Vagina (tissue), 2 donors: ENCODE data around the gene NRP2. TPM values are rescaled to one million over a fixed set of nuclear protein-coding genes. Genes with fewer than 3 reads are reported as not detected.

Experiments used
- DNase-seq, 2 donors: peaks; one replicate each; pipeline ENCODE4 v3.0.0-alpha.2; 2017; ENCODE audit errors: extremely low spot score in 2 of 2
- H3K27ac ChIP-seq: fragments of 200-600 bp; sonication (generic); one replicate; pipeline ENCODE4 v1.5.1; 2019
- H3K27me3 ChIP-seq: fragments of 200-600 bp; sonication (generic); one replicate; pipeline ENCODE4 v1.5.1; 2019
- H3K36me3 ChIP-seq, 2 donors: fragments of 200-600 bp; sonication (generic); one replicate each; pipeline ENCODE4 v1.5.1; 2017 to 2019
- H3K4me1 ChIP-seq: fragments of 200-600 bp; sonication (generic); one replicate; pipeline ENCODE4 v1.5.1; 2019
- H3K4me3 ChIP-seq, 2 donors: fragments of 200-600 bp; sonication (generic); 1 replicate in 1 of 2; 2 replicates in 1 of 2; pipeline ENCODE4 v1.5.1; 2016 to 2019
- H3K9me3 ChIP-seq: fragments of 200-600 bp; sonication (generic); one replicate; pipeline ENCODE4 v1.5.1; 2019
- POLR2A ChIP-seq, 2 donors: fragments of 450-650 bp; IDR thresholded peaks; one replicate each; pipeline ENCODE4 v1.6.1; 2017; ENCODE audit warnings: antibody characterized with exemption in 2 of 2, mild to moderate bottlenecking in 2 of 2, moderate library complexity in 2 of 2
- POLR2AphosphoS5 ChIP-seq, 2 donors: sonication (generic); formaldehyde crosslinking; IDR thresholded peaks; one replicate each; pipeline ENCODE4 v1.9.0; 2017; ENCODE audit warnings: antibody characterized with exemption in 2 of 2, mild to moderate bottlenecking in 2 of 2, low read depth in 1 of 2; ENCODE audit not compliant: insufficient read depth in 1 of 2
- intact Hi-C: fragments of 100-400 bp; cut with DNase I; formaldehyde crosslinking; loops from one replicate; pipeline ENCODE4 v1.15.1; 2023
- total RNA-seq: library from RNA; depleted of rRNA; stranded (reverse); fragments of >200 nt; gene quantifications from one replicate; pipeline ENCODE4 v1.2.3, GENCODE V29; 2016
- TF ChIP-seq, protein P1 (sequence below), 3 experiments: fragments of 450-650 bp in 2 of 3; fragments of 200-600 bp in 1 of 3; sonication (generic) in 1 of 3; IDR thresholded peaks; one replicate each; pipeline ENCODE4 v1.5.1; 2017 to 2019; ENCODE audit warnings: antibody characterized with exemption in 3 of 3, mild to moderate bottlenecking in 2 of 3, moderate library complexity in 2 of 3

The NRP2 gene
- total RNA-seq, 1 donor from 2014 or later: 65.6 TPM

DNA sequence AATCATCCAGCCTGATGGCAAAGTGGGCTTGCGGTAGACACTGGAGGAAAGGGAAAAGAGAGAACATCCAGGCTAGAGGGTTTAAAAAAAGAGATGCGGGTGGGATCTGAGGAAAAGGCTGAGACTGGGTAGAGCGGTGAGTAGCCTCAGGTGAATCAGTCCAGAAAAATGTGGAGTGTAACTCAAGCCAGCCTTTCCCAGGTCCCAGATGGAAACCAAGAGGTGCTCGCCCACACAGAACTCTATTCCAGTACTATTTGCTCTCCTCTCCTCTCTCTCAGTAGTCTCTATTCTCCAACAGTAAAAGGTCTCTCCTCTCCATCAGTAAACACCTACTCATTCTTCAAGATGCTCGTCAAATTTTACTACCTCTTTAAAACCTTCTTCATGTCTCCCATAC, 38.3 kb upstream of the NRP2 start:
- Histone ChIP-seq H3K36me3 (no peaks in the 10 kb centered on the region), H3K27ac (no peak overlapping the region), H3K27me3 (no peaks in the 10 kb centered on the region), H3K9me3 (no peaks in the 10 kb centered on the region), H3K4me1 (no peaks in the 10 kb centered on the region), H3K4me3 (no peak overlapping the region)
- intact Hi-C loops: no loop called here
- TF ChIP-seq, protein P1, sequence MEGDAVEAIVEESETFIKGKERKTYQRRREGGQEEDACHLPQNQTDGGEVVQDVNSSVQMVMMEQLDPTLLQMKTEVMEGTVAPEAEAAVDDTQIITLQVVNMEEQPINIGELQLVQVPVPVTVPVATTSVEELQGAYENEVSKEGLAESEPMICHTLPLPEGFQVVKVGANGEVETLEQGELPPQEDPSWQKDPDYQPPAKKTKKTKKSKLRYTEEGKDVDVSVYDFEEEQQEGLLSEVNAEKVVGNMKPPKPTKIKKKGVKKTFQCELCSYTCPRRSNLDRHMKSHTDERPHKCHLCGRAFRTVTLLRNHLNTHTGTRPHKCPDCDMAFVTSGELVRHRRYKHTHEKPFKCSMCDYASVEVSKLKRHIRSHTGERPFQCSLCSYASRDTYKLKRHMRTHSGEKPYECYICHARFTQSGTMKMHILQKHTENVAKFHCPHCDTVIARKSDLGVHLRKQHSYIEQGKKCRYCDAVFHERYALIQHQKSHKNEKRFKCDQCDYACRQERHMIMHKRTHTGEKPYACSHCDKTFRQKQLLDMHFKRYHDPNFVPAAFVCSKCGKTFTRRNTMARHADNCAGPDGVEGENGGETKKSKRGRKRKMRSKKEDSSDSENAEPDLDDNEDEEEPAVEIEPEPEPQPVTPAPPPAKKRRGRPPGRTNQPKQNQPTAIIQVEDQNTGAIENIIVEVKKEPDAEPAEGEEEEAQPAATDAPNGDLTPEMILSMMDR (IDR thresholded peaks at IDR 0.05): no peak
- TF ChIP-seq POLR2AphosphoS5 (IDR thresholded peaks at IDR 0.05; ENCODE audit: insufficient read depth in 1 of 2, low read depth in 1 of 2) (no peak), POLR2A (IDR thresholded peaks at IDR 0.05) (no peak)
- no peak for DNase-seq

DNA sequence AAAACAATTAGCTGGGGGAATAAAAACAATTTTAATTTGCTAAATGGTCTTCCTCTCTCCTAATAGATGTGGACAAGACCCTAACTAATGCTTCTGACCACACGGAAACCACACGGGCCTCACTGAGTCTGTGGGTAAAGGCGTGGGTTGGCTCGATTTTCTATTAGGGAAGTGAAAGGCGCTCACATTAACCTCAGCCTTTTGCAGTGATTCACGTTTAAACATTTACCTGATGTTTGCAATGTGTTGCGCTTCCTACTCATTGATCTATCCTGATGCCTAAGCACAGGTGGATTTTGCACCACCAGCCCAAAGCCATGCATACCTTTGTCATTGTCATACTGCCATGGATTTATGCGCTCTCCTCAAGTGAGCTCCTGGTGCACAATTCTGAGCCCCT, 35.6 kb upstream of the NRP2 start:
- no peak for TF ChIP-seq POLR2AphosphoS5 (IDR thresholded peaks at IDR 0.05; ENCODE audit: insufficient read depth in 1 of 2, low read depth in 1 of 2)
- TF ChIP-seq, protein P1 (IDR thresholded peaks at IDR 0.05): no peak
- no peak for TF ChIP-seq POLR2A (IDR thresholded peaks at IDR 0.05)
- no peaks in the 10 kb centered on the region for H3K4me1 ChIP-seq
- no peak overlapping the region for H3K4me3 ChIP-seq
- no peak overlapping the region for H3K27ac ChIP-seq
- no peaks in the 10 kb centered on the region for H3K36me3 ChIP-seq
- peak in 1 of 2 donors; percentile 22 for DNase-seq
- intact Hi-C loops: no loop called here
- no peaks in the 10 kb centered on the region for H3K27me3 ChIP-seq
- no peaks in the 10 kb centered on the region for H3K9me3 ChIP-seq

DNA sequence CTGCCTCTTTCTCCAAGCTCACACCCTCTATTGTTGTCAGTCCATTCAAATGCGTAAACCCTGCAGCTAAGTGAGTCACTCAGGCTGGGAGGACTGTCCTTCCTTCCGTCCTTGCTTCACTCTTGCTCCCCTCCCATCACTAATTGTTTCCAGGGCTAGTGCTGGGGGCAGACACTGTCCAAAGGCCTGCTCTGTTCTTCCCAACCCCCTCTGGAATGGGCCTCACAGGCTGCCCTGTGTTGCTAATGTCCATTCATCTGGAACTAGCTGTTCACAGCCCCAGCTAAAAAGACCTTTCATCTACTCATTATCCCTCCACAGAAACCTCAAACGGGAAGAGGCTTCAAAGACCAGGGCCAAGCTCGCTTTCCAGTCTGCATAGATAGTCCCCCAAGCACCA, 31.9 kb upstream of the NRP2 start:
- TF ChIP-seq POLR2A (IDR thresholded peaks at IDR 0.05): no peak
- TF ChIP-seq, protein P1 (IDR thresholded peaks at IDR 0.05): no peak
- TF ChIP-seq POLR2AphosphoS5 (IDR thresholded peaks at IDR 0.05; ENCODE audit: insufficient read depth in 1 of 2, low read depth in 1 of 2): no peak
- DNase-seq: peak in 1 of 2 donors; percentile 69
- Histone ChIP-seq H3K27me3 (no peaks in the 10 kb centered on the region), H3K4me3 (no peak overlapping the region), H3K9me3 (no peaks in the 10 kb centered on the region), H3K36me3 (no peaks in the 10 kb centered on the region), H3K4me1 (no peaks in the 10 kb centered on the region), H3K27ac (no peak overlapping the region)
- intact Hi-C loops: no loop called here

DNA sequence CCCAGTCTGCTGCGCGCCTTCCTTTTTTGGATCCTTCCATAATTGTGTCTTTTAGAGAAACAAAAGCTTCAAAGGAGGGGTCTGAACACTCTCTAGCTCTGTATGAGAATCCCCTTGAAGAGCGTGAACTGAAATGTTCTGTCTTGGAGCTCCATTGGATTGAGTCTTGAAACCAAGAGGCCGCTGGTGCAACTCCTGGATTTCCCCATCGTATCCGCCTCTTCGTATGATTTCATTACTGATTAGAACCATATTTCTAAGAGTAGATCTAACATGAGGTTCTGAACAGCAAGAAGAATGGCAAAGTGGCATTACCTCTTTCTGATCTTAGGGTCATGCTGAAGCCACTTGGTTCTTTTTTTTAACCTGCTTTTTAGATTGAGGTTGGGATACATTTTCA, 31.4 kb upstream of the NRP2 start:
- no peak overlapping the region for H3K4me3 ChIP-seq
- no peaks in the 10 kb centered on the region for H3K9me3 ChIP-seq
- no peaks in the 10 kb centered on the region for H3K36me3 ChIP-seq
- no peak overlapping the region for H3K27ac ChIP-seq
- intact Hi-C loops: no loop called here
- H3K4me1 ChIP-seq: no peaks in the 10 kb centered on the region
- no peaks in the 10 kb centered on the region for H3K27me3 ChIP-seq
- TF ChIP-seq, protein P1 (IDR thresholded peaks at IDR 0.05): no peak
- TF ChIP-seq POLR2AphosphoS5 (IDR thresholded peaks at IDR 0.05; ENCODE audit: insufficient read depth in 1 of 2, low read depth in 1 of 2) (no peak), POLR2A (IDR thresholded peaks at IDR 0.05) (no peak)
- peak in 1 of 2 donors; percentile 2 for DNase-seq

DNA sequence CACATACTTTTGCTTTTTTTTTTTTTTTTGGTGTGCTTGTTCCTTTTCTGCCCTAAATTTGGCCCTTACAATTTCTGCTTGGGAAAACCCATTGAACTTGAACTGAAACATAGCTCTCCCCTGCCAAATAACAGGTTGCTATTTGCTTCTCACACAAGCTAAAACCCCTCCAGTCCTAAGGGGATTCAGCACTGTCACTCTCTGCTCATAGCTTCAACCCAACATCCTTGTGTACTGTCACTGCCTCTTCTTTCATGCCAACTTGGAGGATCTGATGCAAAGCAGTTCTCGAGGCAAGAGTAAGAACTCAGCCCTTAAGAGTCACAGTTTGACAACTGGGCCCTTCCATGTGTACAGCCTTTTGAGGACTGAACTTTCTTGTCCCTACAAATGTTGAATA, 30.6 kb upstream of the NRP2 start:
- no peak for TF ChIP-seq POLR2A (IDR thresholded peaks at IDR 0.05)
- TF ChIP-seq, protein P1 (IDR thresholded peaks at IDR 0.05): no peak
- no peak for TF ChIP-seq POLR2AphosphoS5 (IDR thresholded peaks at IDR 0.05; ENCODE audit: insufficient read depth in 1 of 2, low read depth in 1 of 2)
- no peak overlapping the region for H3K4me3 ChIP-seq
- peak in 1 of 2 donors; percentile 70 for DNase-seq
- H3K27ac ChIP-seq: no peak overlapping the region
- no peaks in the 10 kb centered on the region for H3K4me1 ChIP-seq
- intact Hi-C loops: no loop called here
- no peaks in the 10 kb centered on the region for H3K36me3 ChIP-seq
- no peaks in the 10 kb centered on the region for H3K27me3 ChIP-seq
- no peaks in the 10 kb centered on the region for H3K9me3 ChIP-seq
